Endodermal cell (in vitro differentiated cells): ENCODE data around the gene ADK. TPM values are rescaled to one million over a fixed set of nuclear protein-coding genes. Genes with fewer than 3 reads are reported as not detected.

Experiments
- DNase-seq: peaks from one replicate; pipeline ENCODE4 v3.0.0-alpha.2; 2017
- H3K27ac ChIP-seq: 2 replicates; pipeline ENCODE4 v1.5.1; 2013; ENCODE audit warnings: mild to moderate bottlenecking, low read depth, low read length, moderate library complexity
- H3K27me3 ChIP-seq: 2 replicates; pipeline ENCODE4 v1.6.1; 2013; ENCODE audit warnings: mild to moderate bottlenecking, low read length, moderate library complexity; ENCODE audit not compliant: insufficient read depth, control insufficient read depth, poor library complexity, severe bottlenecking
- H3K36me3 ChIP-seq: 2 replicates; pipeline ENCODE4 v1.7.0; 2013; ENCODE audit warnings: mild to moderate bottlenecking, low read length, moderate library complexity; ENCODE audit not compliant: control insufficient read depth, insufficient read depth
- H3K4me1 ChIP-seq: one replicate; pipeline ENCODE4 v1.7.0; 2013; ENCODE audit warnings: low read length; ENCODE audit not compliant: control insufficient read depth, insufficient read depth
- H3K4me3 ChIP-seq: 2 replicates; pipeline ENCODE4 v1.5.1; 2013; ENCODE audit warnings: mild to moderate bottlenecking, low read length, moderate library complexity
- H3K9ac ChIP-seq: 2 replicates; pipeline ENCODE4 v1.6.1; 2013; ENCODE audit warnings: mild to moderate bottlenecking, low read length, moderate library complexity; ENCODE audit not compliant: poor library complexity, severe bottlenecking; ENCODE audit errors: extremely low read depth
- H3K9me3 ChIP-seq: 2 replicates; pipeline ENCODE4 v1.6.1; 2013; ENCODE audit warnings: mild to moderate bottlenecking, low read length, moderate library complexity; ENCODE audit not compliant: control insufficient read depth
- H3K27ac Mint-ChIP-seq: 2 replicates; pipeline ENCODE4 v1.8.0; 2020; ENCODE audit warnings: mixed read lengths
- H3K27me3 Mint-ChIP-seq: 2 replicates; pipeline ENCODE4 v1.8.0; 2021; ENCODE audit warnings: mild to moderate bottlenecking, mixed read lengths; ENCODE audit not compliant: insufficient read depth
- H3K36me3 Mint-ChIP-seq: 2 replicates; pipeline ENCODE4 v1.8.0; 2020; ENCODE audit warnings: low read depth, mixed read lengths
- H3K4me1 Mint-ChIP-seq: 2 replicates; pipeline ENCODE4 v1.8.0; 2020; ENCODE audit warnings: mixed read lengths
- H3K4me3 Mint-ChIP-seq: 2 replicates; pipeline ENCODE4 v1.8.0; 2020; ENCODE audit warnings: mild to moderate bottlenecking, moderate library complexity, mixed read lengths
- H3K9me3 Mint-ChIP-seq: 2 replicates; pipeline ENCODE4 v1.8.0; 2020; ENCODE audit warnings: mild to moderate bottlenecking, mixed read lengths
- CTCF ChIP-seq: fragments of 200-600 bp; sonication (generic); conservative IDR thresholded peaks from 2 replicates; pipeline ENCODE4 v1.5.0; 2021; ENCODE audit warnings: antibody characterized with exemption, mild to moderate bottlenecking
- WGBS, 2 experiments: methylation state at CpG; one replicate each; pipeline versions ENCODE4 v1.1.5 to v1.1.7; 2013; ENCODE audit warnings: missing lambda C conversion rate in 2 of 2, mixed read lengths in 1 of 2; ENCODE audit not compliant: insufficient coverage in 1 of 2, insufficient read length in 1 of 2; 5-methylcytosine and 5-hydroxymethylcytosine counted together
- total RNA-seq, 2 donors: library from RNA; stranded (reverse); fragmentation: NEBNext Ultra II Directional in 1 of 2; extraction: Animal tissue kit (Norgen Biotek cat#: 25700) in 1 of 2; gene quantifications; 2 replicates in 1 of 2; 3 replicates in 1 of 2; pipeline ENCODE4 v1.2.1, GENCODE V29; 2021

Gene ADK
- total RNA-seq, 2 donors from 2014 or later = 23.6 to 36.7 TPM

DNA sequence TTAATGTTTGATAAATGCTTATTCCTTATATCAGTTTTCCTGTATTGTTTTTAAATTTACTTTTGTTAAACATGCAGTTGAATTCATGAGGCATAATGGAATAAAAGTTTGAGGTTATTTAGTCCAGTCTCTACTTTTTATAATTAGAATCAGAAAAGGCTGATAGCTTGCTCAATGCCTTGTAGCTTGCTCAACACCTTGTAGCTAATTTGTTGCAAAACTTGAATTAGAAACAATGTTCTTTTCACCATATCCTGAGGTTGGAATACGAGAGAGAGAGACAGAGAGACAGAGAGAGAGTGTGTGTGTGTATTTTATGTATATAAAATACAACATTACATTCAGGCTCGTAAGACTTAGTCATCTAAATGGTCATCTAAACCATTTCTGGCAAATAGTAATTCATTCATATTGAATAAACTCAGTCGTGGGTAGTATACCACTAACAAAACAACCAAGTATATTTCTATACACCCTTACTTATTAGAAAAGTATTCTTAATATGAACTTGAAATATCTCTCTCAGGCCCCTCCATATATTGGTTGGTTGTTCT lies 243.5 kb downstream of the ADK start:
- Histone ChIP-seq H3K27ac (no peak overlapping the region), H3K27me3 (no peaks in the 10 kb centered on the region), H3K9me3 (no peaks in the 10 kb centered on the region), H3K9ac (no peak overlapping the region), H3K4me3 (no peak overlapping the region), H3K36me3 (peaks cover 19% of the 10 kb centered on the region), H3K4me1 (no peaks in the 10 kb centered on the region)
- H3K9me3 Mint-ChIP-seq = no peaks in the 10 kb centered on the region
- TF ChIP-seq CTCF = no peak
- H3K27ac Mint-ChIP-seq = no peak overlapping the region
- 80 to 85% methylated on average over 1 to 2 of the region's 3 CpGs for WGBS, 2 experiments
- no peaks in the 10 kb centered on the region for H3K27me3 Mint-ChIP-seq
- no peaks in the 10 kb centered on the region for H3K4me1 Mint-ChIP-seq
- peaks cover 5% of the 10 kb centered on the region for H3K36me3 Mint-ChIP-seq
- no peak for DNase-seq
- H3K4me3 Mint-ChIP-seq = no peak overlapping the region

DNA sequence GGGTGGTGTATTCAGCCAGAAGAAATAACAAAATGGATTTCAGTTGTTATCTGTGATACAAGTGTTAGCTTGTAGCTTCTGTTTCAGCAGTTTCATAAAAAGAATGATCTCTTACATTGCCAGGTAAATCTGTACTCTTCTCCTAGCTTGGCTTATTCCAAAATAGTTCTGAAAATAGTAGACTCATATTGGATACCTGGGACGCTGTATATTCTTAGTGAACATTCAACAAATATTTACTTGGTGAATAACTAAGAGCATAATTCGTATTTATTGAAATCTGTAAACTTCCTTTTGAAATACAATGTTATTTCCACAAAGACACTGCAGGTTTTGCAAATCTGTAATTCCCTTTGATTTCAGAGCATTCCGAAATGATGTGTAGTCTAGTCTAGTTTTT lies 249.2 kb downstream of the ADK start:
- no peak for TF ChIP-seq CTCF
- Mint-ChIP-seq H3K4me3 (no peak overlapping the region), H3K9me3 (peaks cover 32% of the 10 kb centered on the region), H3K36me3 (peaks cover 35% of the 10 kb centered on the region), H3K27me3 (no peaks in the 10 kb centered on the region), H3K27ac (no peak overlapping the region), H3K4me1 (no peaks in the 10 kb centered on the region)
- peaks cover 17% of the 10 kb centered on the region for H3K36me3 ChIP-seq
- H3K4me1 ChIP-seq = no peaks in the 10 kb centered on the region
- no peak for DNase-seq
- H3K27ac ChIP-seq = no peak overlapping the region
- H3K27me3 ChIP-seq = no peaks in the 10 kb centered on the region
- H3K4me3 ChIP-seq = no peak overlapping the region
- WGBS, 2 experiments = 92 to 93% methylated on average over 2 to 3 of the region's 3 CpGs
- no peak overlapping the region for H3K9ac ChIP-seq
- H3K9me3 ChIP-seq = peaks cover 22% of the 10 kb centered on the region

GRCh38 chr10:74406006-74406405 lies 255.0 kb downstream of the ADK start:
- TF ChIP-seq CTCF = no peak
- no peak for DNase-seq
- Histone ChIP-seq H3K27ac (no peak overlapping the region), H3K4me3 (no peak overlapping the region), H3K9me3 (peaks cover 40% of the 10 kb centered on the region), H3K27me3 (no peaks in the 10 kb centered on the region), H3K36me3 (peaks cover 18% of the 10 kb centered on the region), H3K9ac (no peak overlapping the region), H3K4me1 (no peaks in the 10 kb centered on the region)
- peaks cover 38% of the 10 kb centered on the region for H3K9me3 Mint-ChIP-seq
- H3K27me3 Mint-ChIP-seq = no peaks in the 10 kb centered on the region
- peaks cover 47% of the 10 kb centered on the region for H3K36me3 Mint-ChIP-seq
- 76% methylated on average over 1 of the region's 1 CpG; no CpG with 5 or more reads in 1 of the 2 experiments for WGBS, 2 experiments
- no peak overlapping the region for H3K27ac Mint-ChIP-seq
- no peaks in the 10 kb centered on the region for H3K4me1 Mint-ChIP-seq
- H3K4me3 Mint-ChIP-seq = no peak overlapping the region
